GM19372 (cell line): ENCODE data around the gene SH3BP5.

Experiments
- ATAC-seq: cut with Tn5 transposase; IDR thresholded peaks from one replicate; pipeline ENCODE4 v1.9.1; 2021; ENCODE audit warnings: mild to moderate bottlenecking, low read depth, moderate library complexity; ENCODE audit not compliant: unreplicated experiment

Gene SH3BP5

DNA sequence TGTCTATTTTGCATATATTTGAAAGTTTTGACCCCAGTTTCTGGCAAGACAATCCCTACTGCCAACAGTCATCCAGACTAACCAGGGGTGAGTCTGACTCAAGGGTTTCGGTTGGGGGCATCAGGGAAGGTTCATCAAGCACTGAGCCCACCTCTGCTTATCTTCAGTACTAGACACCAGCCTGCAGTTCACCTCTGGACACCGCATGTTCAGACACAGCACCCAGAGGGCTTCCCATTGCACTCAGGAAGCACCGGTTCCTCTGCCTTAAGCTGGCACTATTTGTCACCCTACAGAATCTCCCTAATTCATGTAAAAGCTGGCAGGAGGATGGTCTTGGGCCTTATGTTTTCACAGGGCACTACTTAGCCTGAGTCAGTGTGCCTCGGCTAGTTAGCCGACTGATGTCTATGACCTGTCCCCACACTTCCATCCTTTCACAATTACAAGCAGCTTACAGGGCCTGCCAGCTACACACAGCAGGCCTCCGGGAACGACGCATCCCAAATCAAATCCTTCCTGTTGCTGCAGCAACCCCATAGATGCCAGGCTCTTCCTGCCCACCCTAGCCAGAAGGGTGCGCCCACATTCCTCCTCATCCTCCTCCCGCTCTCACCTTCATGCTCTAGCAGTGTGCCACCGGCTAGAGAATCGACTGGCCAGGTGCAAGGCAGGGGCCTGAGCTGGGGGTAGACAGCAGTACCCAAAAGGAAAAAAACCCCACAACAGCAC lies 52.5 kb downstream of the SH3BP5 start:
- ATAC-seq, result no peak

GRCh38 chr3:15279205-15279604 lies 53.2 kb downstream of the SH3BP5 start:
- ATAC-seq, result no peak

GRCh38 chr3:15277861-15278500 lies 54.4 kb downstream of the SH3BP5 start:
- ATAC-seq, result no peak

DNA sequence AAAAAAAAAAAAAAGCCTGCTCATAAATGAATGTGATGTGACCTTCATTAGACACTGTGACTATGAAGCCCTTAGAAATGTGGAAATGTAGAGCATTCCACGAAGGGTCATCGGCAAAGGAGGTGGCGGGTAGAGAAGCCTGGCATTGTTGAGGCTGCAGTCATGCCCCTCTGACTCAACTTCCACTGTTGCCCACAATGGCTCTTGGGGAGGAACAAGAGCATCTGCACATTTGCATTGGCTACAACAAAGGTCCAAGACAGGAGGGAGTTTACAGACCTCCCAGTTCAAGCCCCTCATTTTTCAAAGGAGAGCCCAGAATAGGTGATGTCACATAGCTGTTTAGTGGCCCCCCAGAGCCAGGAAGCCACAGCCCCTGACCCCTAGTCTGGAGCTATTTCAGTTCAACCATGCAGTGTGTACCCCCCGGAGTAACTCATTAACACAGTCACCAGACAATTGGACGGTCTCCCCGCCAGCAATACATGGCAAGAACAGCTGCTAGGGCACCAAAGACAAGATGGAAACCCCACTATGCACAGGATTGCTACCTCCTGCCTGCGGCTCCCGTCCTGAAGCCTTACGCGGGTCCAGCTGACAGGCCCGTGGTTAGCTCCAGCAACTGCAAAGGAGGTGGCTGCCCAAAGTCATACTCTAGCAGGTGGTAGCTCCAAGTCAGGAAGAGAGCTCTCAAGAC lies 56.2 kb downstream of the SH3BP5 start:
- ATAC-seq, result no peak

- ATAC-seq, result no peak
These were observed 59.2 kb downstream of the SH3BP5 start for GRCh38 chr3:15273227-15273626.

DNA sequence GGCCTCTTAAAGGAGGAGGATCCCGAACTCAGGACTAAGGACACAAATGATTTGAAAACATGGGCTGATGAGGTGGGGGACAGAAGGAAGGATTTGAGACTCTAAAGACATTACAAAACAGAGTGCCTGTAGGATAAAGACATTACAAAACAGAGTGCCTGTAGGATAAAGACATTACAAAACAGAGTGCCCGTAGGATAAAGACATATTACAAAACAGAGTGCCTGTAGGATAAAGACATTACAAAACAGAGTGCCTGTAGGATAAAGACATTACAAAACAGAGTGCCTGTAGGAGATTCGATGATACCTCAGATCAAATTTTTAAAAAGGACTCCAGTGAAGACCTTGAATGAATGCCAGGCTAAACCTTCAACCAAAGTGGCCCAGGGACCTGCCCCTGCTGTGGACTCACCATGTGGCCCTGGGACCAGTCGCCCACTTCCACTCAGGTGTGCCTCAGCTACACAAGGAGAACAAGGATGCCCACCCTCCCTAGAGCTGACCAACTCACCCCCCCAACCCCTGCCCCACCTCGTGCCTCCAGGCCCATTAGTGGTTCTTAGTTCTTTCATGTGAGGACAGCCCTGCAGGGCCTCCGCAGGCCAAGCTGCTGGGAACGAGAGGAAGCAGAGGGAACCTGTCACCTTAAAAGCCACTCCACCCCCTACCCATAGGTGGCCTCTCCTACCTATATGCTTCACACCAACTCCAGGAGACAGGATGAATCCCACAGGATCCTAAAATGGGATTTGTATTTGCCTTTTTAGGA lies 59.8 kb downstream of the SH3BP5 start:
- ATAC-seq, result no peak

DNA sequence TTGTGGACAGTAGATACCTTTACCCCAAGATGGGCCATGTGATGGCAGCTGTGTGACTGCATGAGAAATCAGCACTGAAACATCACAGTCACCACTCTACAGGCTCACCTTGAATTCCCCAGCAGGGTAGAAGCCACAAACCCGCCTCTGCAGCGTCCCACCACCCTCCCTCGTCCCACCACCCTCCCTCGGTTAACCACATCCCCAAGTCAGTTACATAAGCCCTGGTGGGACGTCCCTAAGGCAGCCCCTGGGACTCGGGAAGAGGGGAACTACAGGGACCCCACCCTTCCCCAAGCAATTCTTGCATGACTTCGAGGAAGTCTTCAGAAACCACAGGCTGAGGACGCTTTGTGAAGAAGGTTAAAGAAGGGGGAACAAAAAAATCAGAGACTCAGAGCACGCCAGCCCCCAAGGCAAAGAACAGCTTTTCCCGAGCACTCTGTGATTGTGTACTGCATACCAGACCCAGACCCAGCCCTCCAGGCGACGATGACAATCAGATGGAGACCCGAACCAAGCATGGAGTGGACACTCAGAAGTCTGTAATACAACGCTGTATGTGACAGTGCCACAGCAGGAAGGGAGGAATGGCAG lies 60.5 kb downstream of the SH3BP5 start:
- ATAC-seq, result peak; percentile 68

DNA sequence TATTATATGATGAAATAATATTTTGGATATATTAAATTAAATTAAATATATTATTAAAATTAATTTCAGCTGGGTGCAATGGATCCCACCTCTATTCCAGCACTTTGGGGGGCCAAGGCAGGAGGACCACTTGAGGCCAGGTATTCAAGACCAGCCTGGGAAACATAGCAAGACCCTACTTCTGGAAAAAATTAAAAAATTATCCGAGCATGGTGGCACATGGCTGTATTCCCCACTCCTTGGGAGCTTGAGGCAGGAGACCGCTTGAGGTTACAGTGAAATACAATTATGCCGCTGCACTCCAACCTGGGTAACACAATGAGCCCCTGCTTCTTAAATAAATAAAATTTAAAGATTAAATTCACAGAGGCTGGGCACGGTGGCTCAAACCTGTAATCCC lies 61.4 kb downstream of the SH3BP5 start:
- no peak for ATAC-seq

GRCh38 chr3:15269091-15269989 lies 63.0 kb downstream of the SH3BP5 start:
- ATAC-seq, result no peak

GRCh38 chr3:15268033-15268631 lies 64.3 kb downstream of the SH3BP5 start:
- ATAC-seq, result no peak

DNA sequence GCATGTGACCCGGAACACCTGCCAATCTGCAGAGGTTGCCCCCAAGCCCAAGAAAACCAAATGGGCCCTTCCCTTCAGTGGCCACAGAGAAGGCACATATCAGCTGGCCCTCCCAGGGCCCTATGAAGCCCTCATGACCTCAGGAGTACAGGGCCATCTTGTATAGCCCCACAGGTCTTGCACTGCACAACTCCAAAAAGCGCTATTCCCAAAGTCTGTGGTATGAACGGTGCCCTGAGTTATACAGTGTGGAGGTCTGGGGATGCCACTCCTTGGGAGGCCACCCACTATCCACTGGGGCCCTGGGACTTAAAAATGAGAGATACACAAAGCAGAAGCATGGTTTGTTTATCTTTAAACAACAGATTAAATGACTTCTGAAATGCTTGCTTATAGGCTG lies 64.9 kb downstream of the SH3BP5 start:
- ATAC-seq, result no peak

DNA sequence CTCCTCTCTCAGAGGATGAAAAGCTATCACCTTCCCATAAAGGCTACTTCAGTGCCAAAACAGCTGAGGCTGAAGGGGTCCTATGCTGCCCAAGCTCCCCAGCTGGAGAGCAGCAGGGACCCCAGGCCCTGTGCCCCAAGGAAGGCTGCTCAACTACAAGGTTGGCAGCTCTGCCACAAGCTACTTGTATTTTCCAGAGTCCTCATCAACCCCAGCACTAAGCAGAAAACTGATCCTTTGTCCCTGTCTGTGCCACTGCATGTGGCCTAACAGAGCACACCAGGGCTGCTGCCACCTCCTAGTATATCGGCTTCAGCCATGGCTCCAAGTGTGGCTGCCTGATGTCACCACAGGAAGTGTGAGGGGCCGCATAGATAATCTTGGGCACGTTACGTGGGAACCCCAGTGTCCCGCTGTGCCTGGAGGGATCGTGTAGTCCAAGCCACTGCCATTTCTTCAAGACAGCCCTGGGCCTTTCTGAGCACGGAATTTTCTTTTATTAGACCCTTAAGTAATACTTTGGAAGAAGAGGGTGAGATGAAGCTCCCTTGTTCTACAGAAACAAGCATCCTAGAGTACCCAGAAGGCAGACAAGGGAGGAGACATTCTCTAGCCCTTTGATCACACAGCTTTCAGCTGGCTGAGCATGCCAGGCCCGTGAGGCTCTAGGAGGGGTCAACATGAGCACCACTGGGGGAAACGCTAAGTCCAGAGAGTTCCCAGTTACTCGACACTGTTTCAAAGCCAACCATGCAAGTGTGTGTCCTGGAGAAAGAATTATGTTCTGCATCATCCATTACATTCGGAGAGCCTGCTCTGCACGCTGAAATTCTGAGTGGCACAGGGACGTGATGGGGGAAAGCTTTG lies 65.6 kb downstream of the SH3BP5 start:
- ATAC-seq, result no peak

GRCh38 chr3:15265655-15266509 lies 66.5 kb downstream of the SH3BP5 start:
- no peak for ATAC-seq

- ATAC-seq, result no peak
These were observed 67.9 kb downstream of the SH3BP5 start for GRCh38 chr3:15264486-15264885.

DNA sequence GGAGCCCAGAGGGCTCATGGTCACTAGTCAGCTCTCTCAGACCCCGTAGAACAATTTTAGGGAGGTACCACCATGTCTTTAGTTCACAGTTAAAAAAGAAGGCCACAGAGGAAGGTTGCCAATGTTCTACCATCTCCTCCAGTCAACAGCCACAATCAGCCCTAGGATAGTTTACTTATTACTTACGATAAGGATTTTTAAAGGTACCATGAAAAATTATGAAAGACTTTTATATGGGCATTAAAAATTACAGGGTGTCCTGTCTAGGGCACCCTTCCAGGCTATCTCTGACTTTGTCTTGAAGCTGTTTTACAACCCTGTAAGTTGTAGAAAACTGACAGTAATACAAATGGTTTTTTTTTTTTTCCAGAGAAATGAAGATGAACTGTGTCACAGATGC lies 68.5 kb downstream of the SH3BP5 start:
- ATAC-seq, result no peak

GRCh38 chr3:15263120-15263519 lies 69.3 kb downstream of the SH3BP5 start:
- no peak for ATAC-seq

- no peak for ATAC-seq
These were observed 70.4 kb downstream of the SH3BP5 start for GRCh38 chr3:15262021-15262420.
